HCT116 (cell line): Measurements from ENCODE around the gene THOP1.

Experiments
- CBX3 ChIP-seq: IDR thresholded peaks from 2 replicates; pipeline ENCODE4 v1.6.1; 2012; ENCODE audit warnings: low read depth
- CTCF ChIP-seq, 3 experiments: fragments of 200-600 bp in 1 of 3; sonication (generic) in 1 of 3; IDR thresholded peaks in 2 of 3; conservative IDR thresholded peaks in 1 of 3; 2 replicates each; pipeline ENCODE4 v1.5.1; 2012 to 2017; ENCODE audit warnings: low read depth in 2 of 3, low read length in 2 of 3, antibody characterized with exemption in 1 of 3, borderline replicate concordance in 1 of 3, control low read depth in 1 of 3, mild to moderate bottlenecking in 1 of 3, mixed read lengths in 1 of 3, mixed run types in 1 of 3, moderate library complexity in 1 of 3; ENCODE audit not compliant: insufficient read depth in 1 of 3
- EZH2 ChIP-seq: fragments of 200-600 bp; sonication (generic); IDR thresholded peaks from 2 replicates; pipeline ENCODE4 v1.6.1; 2017; ENCODE audit warnings: antibody characterized with exemption, mixed run types
- POLR2A ChIP-seq: IDR thresholded peaks from 2 replicates; pipeline ENCODE4 v1.7.0; 2011; ENCODE audit warnings: borderline replicate concordance; ENCODE audit not compliant: insufficient read depth, insufficient read length; ENCODE audit errors: extremely low read depth
- POLR2AphosphoS5 ChIP-seq: IDR thresholded peaks from 2 replicates; pipeline ENCODE4 v1.6.1; 2011; ENCODE audit warnings: mild to moderate bottlenecking, low read depth, low read length, moderate library complexity
- REST ChIP-seq: IDR thresholded peaks from 2 replicates; pipeline ENCODE4 v1.6.1; 2012; ENCODE audit warnings: low read depth
- SP1 ChIP-seq: IDR thresholded peaks from 2 replicates; pipeline ENCODE4 v1.6.1; 2012; ENCODE audit warnings: low read depth
- SRF ChIP-seq: IDR thresholded peaks from 2 replicates; pipeline ENCODE4 v1.6.1; 2012; ENCODE audit warnings: low read depth
- YY1 ChIP-seq: IDR thresholded peaks from 2 replicates; pipeline ENCODE4 v1.6.1; 2011; ENCODE audit warnings: low read length, low read depth, moderate library complexity, mild to moderate bottlenecking; ENCODE audit not compliant: insufficient replicate concordance; ENCODE audit errors: extremely low read depth
- ZBTB33 ChIP-seq: IDR thresholded peaks from 2 replicates; pipeline ENCODE4 v1.6.1; 2011; ENCODE audit warnings: mild to moderate bottlenecking, low read length, moderate library complexity; ENCODE audit not compliant: insufficient replicate concordance; ENCODE audit errors: extremely low read depth

- TF ChIP-seq CTCF (IDR thresholded peaks at IDR 0.05 in 2 of 3, conservative IDR thresholded peaks at IDR 0.05 in 1 of 3; ENCODE audit: borderline replicate concordance in 1 of 3, insufficient read depth in 1 of 3, low read depth in 2 of 3, low read length in 2 of 3) (no peak), ZBTB33 (no peak), POLR2AphosphoS5 (no peak), YY1 (no peak), POLR2A (no peak), EZH2 (no peak), REST (no peak), CBX3 (no peak), SRF (no peak), SP1 (no peak)
Observed at GRCh38 chr19:2811221-2811722, 26.0 kb downstream of the THOP1 start.
